RPMI8226 (cell line): Measurements from ENCODE around the gene PDGFA.
A peak's percentile ranks its signal among the peaks of the same experiment; 100 is the strongest.
"Not testable (repeated sequence)": the region's sequence is repeated elsewhere in the genome, so short reads cannot be mapped to it uniquely, and the experiment has no call there.

Experiments used
- DNase-seq: peaks from one replicate; pipeline ENCODE4 v3.0.0-alpha.2; 2015

Gene PDGFA

GRCh38 chr7:519484-520390 is at the start of gene PDGFA:
Gene PDGFA (minus strand): TSS chr7:519846. CDS start chr7:519001, 845 bp downstream.
- peak; percentile 83 for DNase-seq

DNA sequence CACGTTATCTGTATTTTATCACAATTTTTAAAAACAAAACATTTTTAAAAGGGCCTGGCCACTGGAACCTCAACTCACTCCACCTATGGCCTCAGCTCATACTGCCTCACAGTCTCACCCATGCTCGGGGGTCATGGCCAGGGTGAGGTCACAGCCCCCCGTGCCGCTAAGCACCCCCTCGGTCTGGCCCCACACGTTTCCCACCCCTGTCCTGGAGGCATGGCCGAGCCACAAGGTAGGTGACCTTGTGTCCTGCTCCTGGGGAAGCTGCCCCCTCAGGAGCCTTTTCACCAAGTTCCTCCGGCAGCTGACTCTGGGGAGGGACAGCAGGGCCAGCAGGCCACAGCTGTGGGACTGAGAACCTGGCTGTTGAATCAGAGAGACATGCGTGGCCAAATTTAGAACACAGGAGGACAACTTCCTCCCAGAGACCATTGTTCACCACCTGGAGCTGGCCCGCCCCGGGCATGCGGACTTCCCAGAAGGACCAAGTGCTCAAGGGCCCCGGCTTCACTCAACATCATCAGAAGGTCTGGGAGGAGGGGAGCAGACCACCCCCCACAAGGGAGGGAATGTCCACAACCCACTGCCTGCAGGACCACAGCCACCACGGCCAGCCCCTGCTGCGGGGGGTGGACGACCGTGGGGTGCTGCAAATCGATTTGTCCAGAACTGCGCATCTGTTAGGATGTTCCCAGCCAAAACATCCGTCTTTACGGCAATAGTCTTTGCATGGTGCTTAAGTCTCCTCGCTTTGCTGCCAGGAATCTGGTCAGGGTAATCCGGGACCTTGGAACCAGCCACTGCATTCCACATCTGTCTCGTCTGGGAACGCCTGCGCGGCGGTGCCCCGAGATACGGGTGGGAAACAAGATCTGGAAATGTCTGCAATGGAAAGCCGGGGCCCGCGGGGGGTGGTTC is 48.6 kb upstream of the PDGFA start:
- no peak for DNase-seq

- DNase-seq, result no peak
Observed at GRCh38 chr7:567305-567883, 47.7 kb upstream of the PDGFA start.

- DNase-seq, result no peak
Observed at GRCh38 chr7:566100-566499, 46.5 kb upstream of the PDGFA start.

- DNase-seq, result no peak
Observed at GRCh38 chr7:564176-564865, 44.7 kb upstream of the PDGFA start.

DNA sequence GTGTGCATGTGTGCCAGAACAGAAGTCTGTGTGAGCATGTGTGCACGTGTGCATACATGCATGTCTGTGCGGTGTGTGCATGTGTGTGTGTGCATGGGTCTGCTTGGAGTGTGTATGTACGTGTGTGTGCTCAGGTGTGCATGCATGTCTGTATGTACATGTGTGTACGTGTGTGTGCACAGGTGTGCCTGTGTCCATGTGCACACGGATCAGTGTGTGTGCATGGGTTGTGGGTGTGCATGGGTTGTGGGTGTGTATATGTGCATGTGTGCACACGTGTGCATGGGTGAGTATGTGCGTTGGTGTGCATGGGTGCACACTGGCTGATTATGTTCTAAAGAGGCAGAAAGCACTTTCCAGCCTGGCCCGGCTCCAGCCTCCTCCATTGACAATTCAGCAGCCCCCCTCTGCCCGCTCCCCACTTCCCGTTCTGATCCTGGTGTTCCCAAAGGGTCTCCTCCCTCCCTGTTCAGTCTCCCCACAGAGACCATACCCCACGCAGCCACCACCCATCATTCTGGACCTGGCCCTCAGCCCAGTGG is 44.1 kb upstream of the PDGFA start:
- DNase-seq, result no peak

DNA sequence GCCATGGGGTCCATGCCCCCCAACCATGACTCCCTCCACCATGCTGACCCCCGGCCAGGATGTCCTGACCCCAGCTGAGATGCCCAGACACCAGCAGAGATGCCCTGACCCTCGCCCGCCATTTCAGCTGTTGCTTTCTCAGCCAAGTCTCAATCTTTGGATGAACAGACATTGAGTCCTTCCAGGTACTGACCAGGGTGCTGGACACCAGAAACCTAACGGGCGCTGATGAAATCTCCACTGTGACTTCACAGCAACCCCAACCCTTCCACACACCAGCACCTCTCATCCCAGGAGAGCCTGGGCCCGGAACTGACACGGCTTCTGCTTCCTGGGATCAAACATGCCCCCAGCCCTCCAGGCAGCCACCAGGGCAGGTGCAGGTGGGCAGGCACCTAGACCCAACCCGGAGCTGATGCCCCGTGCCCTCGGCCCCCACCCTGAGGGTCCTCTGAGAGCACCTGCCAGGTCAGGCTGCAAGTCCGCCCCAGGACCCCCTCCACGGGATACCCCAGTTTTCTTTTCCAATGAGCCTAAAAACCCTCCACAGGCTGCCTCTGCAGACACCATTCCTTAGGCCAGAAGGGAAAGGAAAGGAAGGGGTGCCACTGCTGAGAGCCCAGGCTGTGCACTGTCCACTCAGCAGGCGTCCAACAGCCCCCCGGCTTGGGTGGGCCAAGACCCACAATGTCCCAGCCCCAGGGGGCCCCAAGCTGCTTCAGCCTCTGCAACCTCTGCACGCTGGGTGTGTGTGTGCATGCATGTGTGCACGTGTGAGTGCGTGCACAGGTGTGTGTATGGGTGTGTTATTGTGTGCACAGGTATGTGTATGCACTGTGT is 43.4 kb upstream of the PDGFA start:
- DNase-seq, result no peak

GRCh38 chr7:562374-562675 is 42.7 kb upstream of the PDGFA start:
- no peak for DNase-seq

DNA sequence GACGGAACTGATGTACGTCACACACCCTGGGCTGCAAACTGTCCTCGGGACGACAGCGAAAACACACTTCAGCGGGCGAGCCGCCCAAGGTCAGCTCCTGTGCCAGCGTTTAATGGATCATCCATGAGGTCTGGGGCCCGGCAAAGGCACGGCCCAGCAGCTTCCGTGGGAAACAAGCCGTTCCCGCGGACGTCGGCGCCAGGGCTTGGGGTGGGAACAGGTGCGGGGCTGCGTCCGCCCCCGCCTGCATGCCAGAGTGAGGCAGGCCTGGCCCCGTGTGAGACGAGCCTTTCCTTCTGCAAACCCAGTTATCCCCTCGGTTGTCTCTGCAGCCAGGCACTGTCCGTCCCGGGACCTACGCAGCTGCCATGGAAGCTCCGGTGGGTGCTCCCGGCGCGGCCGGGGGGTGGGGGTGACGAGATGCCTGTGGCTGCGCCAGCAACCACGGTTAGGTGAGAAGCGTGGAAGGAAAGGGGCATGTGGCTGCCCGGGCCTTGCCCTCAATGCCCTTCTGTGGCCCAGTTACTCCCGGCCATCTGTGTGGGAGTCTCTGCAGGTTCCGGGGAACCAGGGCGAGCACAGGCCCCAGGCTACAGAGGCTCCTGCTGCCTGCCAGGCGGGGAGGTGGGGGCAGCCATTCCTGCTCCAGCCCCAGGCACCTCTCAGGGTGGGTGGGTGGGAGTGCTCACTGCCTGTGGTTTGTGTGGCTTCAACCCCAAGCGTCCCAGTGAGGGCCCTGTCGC is 42.2 kb upstream of the PDGFA start:
- DNase-seq, result no peak

GRCh38 chr7:560966-561630 is 41.5 kb upstream of the PDGFA start:
- no peak for DNase-seq

- no peak for DNase-seq
Observed at GRCh38 chr7:559396-559705, 39.7 kb upstream of the PDGFA start.

DNA sequence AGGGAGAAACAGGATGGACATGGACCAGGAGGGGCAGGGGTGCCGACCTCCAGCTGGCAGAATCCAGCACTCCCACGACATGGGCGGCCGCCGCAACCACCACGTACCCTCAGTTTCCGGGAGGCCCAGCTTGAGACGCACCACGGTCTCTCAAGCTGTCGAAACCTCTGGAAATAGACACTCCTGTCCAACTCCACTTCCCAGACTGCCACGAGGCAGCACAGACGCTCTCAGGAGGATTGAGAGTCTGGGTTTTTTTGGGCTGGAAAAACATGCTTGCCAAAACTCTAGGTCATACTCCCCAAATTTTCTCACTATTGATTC is 37.9 kb upstream of the PDGFA start:
- DNase-seq, result no peak

DNA sequence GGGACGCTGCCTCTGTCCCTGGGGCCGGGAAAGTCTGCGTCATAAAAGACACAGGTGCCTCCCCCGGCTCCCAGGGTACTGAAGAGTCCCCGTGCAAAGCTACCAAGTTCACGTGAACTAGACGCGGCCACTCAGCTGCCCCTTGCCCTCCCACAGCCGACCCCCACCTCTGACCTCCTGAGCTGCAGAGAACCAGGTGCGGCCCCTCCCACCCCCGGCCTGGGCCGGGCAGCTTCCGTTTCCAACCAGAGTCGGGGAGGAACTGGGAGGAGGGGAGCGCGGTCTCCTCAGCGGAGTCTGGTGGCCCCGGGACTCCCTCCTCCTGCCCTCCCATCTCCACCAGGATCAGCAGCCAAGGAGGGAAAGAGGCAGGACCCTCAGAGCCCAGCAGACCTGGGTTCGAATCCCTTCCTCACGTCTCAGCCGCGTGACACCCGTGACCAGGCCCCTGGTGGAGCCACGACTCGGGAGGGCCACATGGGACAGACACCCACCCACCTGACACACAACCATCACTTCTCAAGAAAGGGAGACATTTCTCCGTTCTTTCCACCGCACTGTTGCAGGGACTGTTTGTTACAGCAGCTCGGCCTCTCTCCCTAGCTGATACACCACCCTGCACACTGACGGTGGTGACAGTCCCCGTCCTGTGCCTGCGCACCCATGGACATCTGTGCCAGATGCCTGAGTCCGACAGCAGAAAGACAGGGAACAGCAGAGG is 37.4 kb upstream of the PDGFA start:
- DNase-seq, result no peak

GRCh38 chr7:556291-556826 is 36.7 kb upstream of the PDGFA start:
- DNase-seq, result no peak

- no peak for DNase-seq
Observed at GRCh38 chr7:555551-556160, 36.0 kb upstream of the PDGFA start.

- no peak for DNase-seq
Observed at GRCh38 chr7:553636-554111, 34.0 kb upstream of the PDGFA start.

DNA sequence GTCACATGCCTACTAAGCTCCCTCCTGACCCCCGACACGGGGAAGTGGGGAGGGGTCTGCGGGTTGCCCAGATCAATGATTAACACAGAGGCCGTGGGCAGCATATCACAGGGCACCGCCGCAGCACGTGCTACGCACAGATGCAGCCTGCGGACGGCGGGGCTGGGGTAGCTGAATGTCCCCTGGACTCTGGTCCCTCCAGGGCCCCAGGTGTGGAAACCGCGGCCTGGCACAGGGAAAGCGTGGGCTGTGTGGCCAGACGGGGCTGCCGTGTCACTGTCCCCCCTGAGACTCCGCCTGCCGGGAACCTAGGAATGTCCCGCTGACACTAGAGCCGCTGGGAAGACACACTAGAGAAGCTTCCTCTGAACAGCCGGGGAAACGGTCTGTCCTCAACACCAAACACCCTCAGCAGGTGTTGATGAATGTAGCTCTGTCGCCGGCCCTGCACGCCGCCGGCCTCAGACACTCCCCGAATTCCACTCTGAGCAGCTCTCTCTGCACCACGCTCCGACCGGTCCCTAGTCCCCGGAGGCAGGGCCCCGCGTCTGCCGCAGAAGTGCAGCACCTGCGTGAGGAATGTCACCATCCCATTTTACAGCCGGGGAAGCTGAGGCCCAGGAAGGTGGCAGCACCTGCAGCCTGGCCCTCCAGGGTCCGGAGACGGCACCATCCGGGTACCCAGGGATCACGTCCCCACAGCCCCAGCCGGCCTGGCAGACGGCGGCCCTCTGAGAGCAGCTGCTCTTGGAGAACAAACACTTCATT is 33.4 kb upstream of the PDGFA start:
- DNase-seq, result no peak

GRCh38 chr7:552151-552867 is 32.7 kb upstream of the PDGFA start:
- not testable (repeated sequence) for DNase-seq
